DOHH2 (cell line): ENCODE results near the gene L3MBTL4.

Source experiments
- CTCF ChIP-seq: fragments of 200-600 bp; sonication (generic); IDR thresholded peaks from one replicate; pipeline ENCODE4 v1.5.1; 2014; ENCODE audit warnings: antibody characterized with exemption, mild to moderate bottlenecking, low read depth, low read length; ENCODE audit not compliant: poor library complexity, severe bottlenecking
- EZH2phosphoT487 ChIP-seq: fragments of 200-600 bp; sonication (generic); IDR thresholded peaks from 2 replicates; pipeline ENCODE4 v1.6.1; 2017; ENCODE audit warnings: borderline replicate concordance, mild to moderate bottlenecking, antibody characterized with exemption, low read length, moderate library complexity, mixed read lengths

DNA sequence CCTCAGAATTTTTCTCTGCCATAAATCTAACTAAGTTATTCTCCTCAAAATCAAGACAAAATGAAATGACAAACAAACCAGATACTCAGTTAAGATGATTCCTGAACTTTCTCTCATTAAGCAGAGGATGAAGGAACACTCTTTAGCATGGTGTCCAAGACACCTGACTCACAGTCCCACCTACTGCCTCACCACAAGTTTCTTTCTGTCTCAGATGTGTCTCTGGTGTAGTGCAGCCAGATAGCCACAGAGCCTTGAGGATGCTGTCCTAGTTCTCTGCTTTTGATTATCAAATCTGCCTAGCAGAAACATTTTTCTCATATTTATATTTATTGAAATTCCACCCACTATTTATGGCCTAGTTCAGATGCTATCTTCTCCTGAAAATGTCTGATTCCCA, 415.8 kb downstream of the L3MBTL4 start:
- TF ChIP-seq CTCF (no peak), EZH2phosphoT487 (no peak)
